ENCODE data around the gene ZBTB40.

Gene ZBTB40

GRCh38 chr1:22566161-22566560, 114.5 kb downstream of the ZBTB40 start:
- no peak for DNase-seq

GRCh38 chr1:22567197-22567596, 115.5 kb downstream of the ZBTB40 start:
- no peak for DNase-seq

GRCh38 chr1:22567994-22568393, 116.3 kb downstream of the ZBTB40 start:
- no peak for DNase-seq

- DNase-seq = no peak
Measured at GRCh38 chr1:22569269-22569668, 117.6 kb downstream of the ZBTB40 start.

GRCh38 chr1:22570140-22570909, 118.7 kb downstream of the ZBTB40 start:
- no peak for DNase-seq

- no peak for DNase-seq
Measured at GRCh38 chr1:22572818-22573217, 121.2 kb downstream of the ZBTB40 start.

GRCh38 chr1:22573237-22573636, 121.6 kb downstream of the ZBTB40 start:
- DNase-seq = no peak

GRCh38 chr1:22575532-22576149, 124.0 kb downstream of the ZBTB40 start:
- DNase-seq = no peak

GRCh38 chr1:22576150-22576544, 124.5 kb downstream of the ZBTB40 start:
- DNase-seq = no peak

- no peak for DNase-seq
Measured at GRCh38 chr1:22576617-22577016, 125.0 kb downstream of the ZBTB40 start.

GRCh38 chr1:22578732-22579361, 127.2 kb downstream of the ZBTB40 start:
- no peak for DNase-seq

- no peak for DNase-seq
Measured at GRCh38 chr1:22579541-22580155, 128.0 kb downstream of the ZBTB40 start.
